ENCODE measurements around the gene ARHGEF3. TPM values are rescaled to one million over a fixed set of nuclear protein-coding genes. Genes with fewer than 3 reads are reported as not detected.

The ARHGEF3 gene
- total RNA-seq, 1 experiment from 2014 or later, result 4.4 TPM

- Histone ChIP-seq H2AK5ac (ENCODE audit: insufficient read length, low read length) (no peak overlapping the region), H2BK12ac (ENCODE audit: insufficient read length, low read depth, low read length) (no peak overlapping the region), H3K27me3 (ENCODE audit: insufficient read depth, low read length) (no peaks in the 10 kb centered on the region), H3K79me1 (ENCODE audit: insufficient read depth, low read depth, low read length, poor library complexity, severe bottlenecking) (no peaks in the 10 kb centered on the region), H2BK5ac (ENCODE audit: insufficient read length, low read length) (no peak overlapping the region), H4K5ac (ENCODE audit: insufficient read length, low read depth, low read length) (no peak overlapping the region), H3K9me3 (ENCODE audit: control insufficient read depth, low read depth, low read length) (no peaks in the 10 kb centered on the region), H2AFZ (ENCODE audit: low read length) (no peak overlapping the region), H4K91ac (ENCODE audit: insufficient read length, low read depth, low read length) (no peak overlapping the region), H3T11ph (ENCODE audit: low read length) (no peak overlapping the region), H3K27ac (ENCODE audit: insufficient read length, low read depth, low read length) (no peak overlapping the region), H3K79me2 (ENCODE audit: insufficient read depth, low read length) (no peaks in the 10 kb centered on the region), H2BK120ac (ENCODE audit: low read depth, low read length, poor library complexity, severe bottlenecking) (no peak overlapping the region), H3K14ac (ENCODE audit: insufficient read depth, low read length) (no peak overlapping the region), H3K18ac (ENCODE audit: insufficient read length, low read depth, low read length) (no peak overlapping the region), H2BK15ac (ENCODE audit: low read depth, low read length) (no peak overlapping the region), H3K4me2 (ENCODE audit: insufficient read depth, insufficient read length, low read length) (no peak overlapping the region), H2BK20ac (ENCODE audit: low read depth, low read length, poor library complexity, severe bottlenecking) (no peak overlapping the region), H3K23me2 (ENCODE audit: insufficient read length, low read depth, low read length, poor library complexity, severe bottlenecking) (no peaks in the 10 kb centered on the region), H4K20me1 (ENCODE audit: control insufficient read depth, insufficient read depth, insufficient read length) (no peaks in the 10 kb centered on the region), H3K23ac (ENCODE audit: insufficient read length, low read depth, low read length) (no peak overlapping the region), H3K4me1 (ENCODE audit: insufficient read depth, low read length) (no peaks in the 10 kb centered on the region), H3K9ac (ENCODE audit: extremely low read depth, insufficient read length, low read length) (no peak overlapping the region), H3K4ac (ENCODE audit: low read depth, low read length) (no peak overlapping the region), H3K56ac (ENCODE audit: insufficient read length, low read depth, low read length) (no peak overlapping the region), H4K8ac (replicated peaks; ENCODE audit: insufficient read length, low read depth, low read length) (no peak overlapping the region)
- TF ChIP-seq, protein P1, sequence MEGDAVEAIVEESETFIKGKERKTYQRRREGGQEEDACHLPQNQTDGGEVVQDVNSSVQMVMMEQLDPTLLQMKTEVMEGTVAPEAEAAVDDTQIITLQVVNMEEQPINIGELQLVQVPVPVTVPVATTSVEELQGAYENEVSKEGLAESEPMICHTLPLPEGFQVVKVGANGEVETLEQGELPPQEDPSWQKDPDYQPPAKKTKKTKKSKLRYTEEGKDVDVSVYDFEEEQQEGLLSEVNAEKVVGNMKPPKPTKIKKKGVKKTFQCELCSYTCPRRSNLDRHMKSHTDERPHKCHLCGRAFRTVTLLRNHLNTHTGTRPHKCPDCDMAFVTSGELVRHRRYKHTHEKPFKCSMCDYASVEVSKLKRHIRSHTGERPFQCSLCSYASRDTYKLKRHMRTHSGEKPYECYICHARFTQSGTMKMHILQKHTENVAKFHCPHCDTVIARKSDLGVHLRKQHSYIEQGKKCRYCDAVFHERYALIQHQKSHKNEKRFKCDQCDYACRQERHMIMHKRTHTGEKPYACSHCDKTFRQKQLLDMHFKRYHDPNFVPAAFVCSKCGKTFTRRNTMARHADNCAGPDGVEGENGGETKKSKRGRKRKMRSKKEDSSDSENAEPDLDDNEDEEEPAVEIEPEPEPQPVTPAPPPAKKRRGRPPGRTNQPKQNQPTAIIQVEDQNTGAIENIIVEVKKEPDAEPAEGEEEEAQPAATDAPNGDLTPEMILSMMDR (conservative IDR thresholded peaks at IDR 0.05), result no peak
- Mint-ChIP-seq H3K27me3 (ENCODE audit: low read depth) (no peaks in the 10 kb centered on the region), H3K9me3 (no peaks in the 10 kb centered on the region), H3K36me3 (ENCODE audit: insufficient read depth in 1 of 3, low read depth in 3 of 3) (peaks cover 0 to 4% (median 0%) of the 10 kb centered on the region in 3 experiments; a peak in 1 of 7 replicates), H3K27ac (no peak overlapping the region), H3K4me3 (no peak overlapping the region), H3K4me1 (peaks cover 11 to 13% of the 10 kb centered on the region in 2 experiments)
- no peak for DNase-seq
- WGBS (ENCODE audit: extremely low coverage, insufficient read length, low lambda C conversion rate), result no CpG with 5 or more reads among the region's 1 CpG
Observed at GRCh38 chr3:56792193-56792592, 9.6 kb downstream of the ARHGEF3 start.
